OCI-LY7 (cell line): ENCODE measurements around the gene MROH2A. TPM values are rescaled to one million over a fixed set of nuclear protein-coding genes. Genes with fewer than 3 reads are reported as not detected.

Experiments used
- BruUV-seq: library from RNA; stranded (reverse); fragments of 400-500 nt; replicated peaks from 2 replicates; lab custom pipeline; 2021; lab: Mats Ljungman, UMichigan
- CTCF ChIA-PET: fragments of 300-600 bp; sonication (Branson Sonifier 250); formaldehyde crosslinking; loops from one replicate; lab custom pipeline; 2022; ENCODE audit warnings: antibody characterized with exemption; ENCODE audit not compliant: unreplicated experiment; lab: Charles Lee
- POLR2A ChIA-PET: fragments of 300-600 bp; sonication (Branson Sonifier 250); formaldehyde crosslinking; loops from one replicate; lab custom pipeline; 2022; ENCODE audit warnings: antibody characterized with exemption; lab: Charles Lee
- DNase-seq: peaks from one replicate; pipeline ENCODE4 v3.0.0-alpha.2; 2015; ENCODE audit warnings: low spot score
- H2AFZ ChIP-seq: fragments of 200-600 bp; sonication (generic), shearing (Covaris generic); 2 replicates; pipeline ENCODE4 v1.6.1; 2014; ENCODE audit warnings: mild to moderate bottlenecking, antibody characterized with exemption, low read length, moderate library complexity
- H3K27ac ChIP-seq: fragments of 200-600 bp; sonication (generic); 2 replicates; pipeline ENCODE4 v1.5.1; 2014; ENCODE audit warnings: mixed run types, low read depth, mild to moderate bottlenecking, moderate library complexity, low read length, inconsistent platforms; ENCODE audit not compliant: poor library complexity, severe bottlenecking
- H3K36me3 ChIP-seq: fragments of 200-600 bp; sonication (generic); 2 replicates; pipeline ENCODE4 v1.6.1; 2014; ENCODE audit warnings: mild to moderate bottlenecking, antibody characterized with exemption, low read length, moderate library complexity, mixed read lengths; ENCODE audit not compliant: insufficient read depth
- H3K4me1 ChIP-seq: fragments of 200-600 bp; sonication (generic); 2 replicates; pipeline ENCODE4 v1.5.1; 2014; ENCODE audit warnings: mild to moderate bottlenecking, low read length; ENCODE audit not compliant: insufficient read depth, poor library complexity, severe bottlenecking
- H3K4me2 ChIP-seq: fragments of 200-600 bp; sonication (generic); 2 replicates; pipeline ENCODE4 v1.6.1; 2014; ENCODE audit warnings: mild to moderate bottlenecking, low read length
- H3K4me3 ChIP-seq: fragments of 200-600 bp; sonication (generic); 2 replicates; pipeline ENCODE4 v1.5.1; 2014; ENCODE audit warnings: mild to moderate bottlenecking, low read depth, low read length; ENCODE audit not compliant: poor library complexity, severe bottlenecking
- H3K79me2 ChIP-seq: fragments of 200-600 bp; sonication (generic); 2 replicates; pipeline ENCODE4 v1.6.1; 2016; ENCODE audit warnings: low read depth, mild to moderate bottlenecking, low read length, moderate library complexity, mixed read lengths; ENCODE audit not compliant: insufficient read depth
- H3K9me2 ChIP-seq: fragments of 200-600 bp; sonication (generic); 2 replicates; pipeline ENCODE4 v1.6.1; 2016; ENCODE audit warnings: mild to moderate bottlenecking, low read length, mixed read lengths; ENCODE audit not compliant: insufficient read depth
- H3K9me3 ChIP-seq: fragments of 200-600 bp; sonication (generic); 2 replicates; pipeline ENCODE4 v1.6.1; 2014; ENCODE audit warnings: mild to moderate bottlenecking, mixed run types, low read length, mixed read lengths
- H4K20me1 ChIP-seq: fragments of 200-600 bp; sonication (generic); 2 replicates; pipeline ENCODE4 v1.6.1; 2014; ENCODE audit warnings: mild to moderate bottlenecking, antibody characterized with exemption, low read length, moderate library complexity, mixed read lengths; ENCODE audit not compliant: insufficient read depth
- CTCF ChIP-seq: fragments of 200-600 bp; sonication (generic); conservative IDR thresholded peaks from 2 replicates; pipeline ENCODE4 v1.5.1; 2014; ENCODE audit warnings: mild to moderate bottlenecking, antibody characterized with exemption, low read length, moderate library complexity, mixed read lengths
- EZH2phosphoT487 ChIP-seq: fragments of 200-600 bp; sonication (generic); IDR thresholded peaks from 2 replicates; pipeline ENCODE4 v1.6.1; 2018; ENCODE audit warnings: low read depth, borderline replicate concordance, mild to moderate bottlenecking, mixed run types, antibody characterized with exemption, low read length, moderate library complexity, mixed read lengths
- intact Hi-C: fragments of 100-400 bp; cut with micrococcal nuclease; formaldehyde crosslinking; loops from one replicate; pipeline ENCODE4 v1.10.0; 2022; ENCODE audit not compliant: unreplicated experiment
- total RNA-seq, 2 experiments: library from RNA; depleted of rRNA in 1 of 2; stranded (reverse); fragments of >200 nt in 1 of 2; shearing (Covaris generic) in 1 of 2; gene quantifications; 2 replicates each; pipeline ENCODE4 v1.2.3, GENCODE V29; 2014 to 2022

MROH2A gene
- total RNA-seq, 2 experiments from 2014 or later, result not detected

- H3K27ac ChIP-seq, result no peak overlapping the region
- H3K9me3 ChIP-seq, result no peaks in the 10 kb centered on the region
- no peak for DNase-seq
- no peaks in the 10 kb centered on the region for H4K20me1 ChIP-seq
- H3K4me2 ChIP-seq, result no peak overlapping the region
- CTCF ChIA-PET, result no interaction called here
- TF ChIP-seq EZH2phosphoT487 (no peak), CTCF (no peak)
- H3K79me2 ChIP-seq, result no peaks in the 10 kb centered on the region
- no peaks in the 10 kb centered on the region for H3K9me2 ChIP-seq
- H3K36me3 ChIP-seq, result no peaks in the 10 kb centered on the region
- intact Hi-C loops, result no loop called here
- no peak overlapping the region for H2AFZ ChIP-seq
- BruUV-seq, result no TSS peak
- H3K4me3 ChIP-seq, result no peak overlapping the region
- H3K4me1 ChIP-seq, result no peaks in the 10 kb centered on the region
- POLR2A ChIA-PET, result no interaction called here
These were observed 33.6 kb downstream of the MROH2A start for GRCh38 chr2:233811732-233812131.

GRCh38 chr2:233813236-233814055 lies 35.3 kb downstream of the MROH2A start:
- H3K4me1 ChIP-seq, result no peaks in the 10 kb centered on the region
- no peak overlapping the region for H3K27ac ChIP-seq
- H3K79me2 ChIP-seq, result no peaks in the 10 kb centered on the region
- H3K9me3 ChIP-seq, result no peaks in the 10 kb centered on the region
- H3K36me3 ChIP-seq, result no peaks in the 10 kb centered on the region
- intact Hi-C loops, result no loop called here
- H3K4me2 ChIP-seq, result no peak overlapping the region
- DNase-seq, result no peak
- H4K20me1 ChIP-seq, result no peaks in the 10 kb centered on the region
- H2AFZ ChIP-seq, result no peak overlapping the region
- no peak for TF ChIP-seq CTCF
- TF ChIP-seq EZH2phosphoT487, result no peak
- BruUV-seq, result no TSS peak
- H3K4me3 ChIP-seq, result no peak overlapping the region
- CTCF ChIA-PET, result interaction anchor here (0.6 kb wide), 1 partner anchor 530 kb away, joined by 3 read pairs; no protein-coding TSS in a partner anchor
- POLR2A ChIA-PET, result interaction anchor here (0.5 kb wide), 1 partner anchor 14 kb away, joined by 3 read pairs; no protein-coding TSS in a partner anchor
- H3K9me2 ChIP-seq, result no peaks in the 10 kb centered on the region
